NCI-H1694 treated with DMSO at 0.1 percent for 48 hours (cell line): ENCODE data around the gene SPART.
"Not testable (repeated sequence)": the region's sequence is repeated elsewhere in the genome, so short reads cannot be mapped to it uniquely, and the experiment has no call there.

Source experiments
- DNase-seq: peaks from one replicate; lab custom pipeline; 2025; lab: John Stamatoyannopoulos, UW

SPART gene

DNA sequence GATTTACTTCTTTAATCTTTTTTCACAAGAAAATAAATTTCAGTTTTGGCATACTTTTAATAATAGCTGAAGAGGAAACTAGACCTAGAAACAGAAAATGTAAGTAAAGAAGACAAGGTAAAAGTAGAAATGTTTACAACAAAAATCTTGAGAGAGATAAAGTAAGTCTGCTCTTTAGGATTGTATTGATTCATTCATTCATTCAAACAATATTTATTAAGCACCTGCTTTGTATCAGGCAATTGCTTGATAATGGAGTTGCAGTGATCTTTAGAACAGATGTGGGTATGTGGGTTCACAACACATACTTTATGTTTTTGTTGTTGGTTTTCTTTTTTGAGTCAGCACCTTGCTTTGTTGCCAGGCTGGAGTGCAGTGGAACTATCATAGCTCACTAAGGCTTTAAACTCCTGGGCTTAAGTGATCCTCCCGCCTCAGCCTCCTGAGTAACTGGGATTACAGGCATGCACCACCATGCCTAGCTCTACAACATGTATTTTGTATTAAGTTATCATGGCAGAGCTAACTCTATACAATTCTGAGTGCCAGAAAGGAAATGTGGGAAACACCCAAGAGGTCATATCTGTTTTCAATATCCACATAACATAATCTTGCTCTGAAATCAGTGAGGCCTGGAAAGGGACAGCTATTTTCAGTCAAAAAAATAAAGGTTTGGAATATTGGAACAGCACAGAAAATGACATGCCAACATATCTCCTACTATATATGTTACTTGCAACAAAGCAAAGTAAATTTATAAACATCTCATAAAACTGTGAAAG, 8.8 kb upstream of the SPART start:
- no peak for DNase-seq

DNA sequence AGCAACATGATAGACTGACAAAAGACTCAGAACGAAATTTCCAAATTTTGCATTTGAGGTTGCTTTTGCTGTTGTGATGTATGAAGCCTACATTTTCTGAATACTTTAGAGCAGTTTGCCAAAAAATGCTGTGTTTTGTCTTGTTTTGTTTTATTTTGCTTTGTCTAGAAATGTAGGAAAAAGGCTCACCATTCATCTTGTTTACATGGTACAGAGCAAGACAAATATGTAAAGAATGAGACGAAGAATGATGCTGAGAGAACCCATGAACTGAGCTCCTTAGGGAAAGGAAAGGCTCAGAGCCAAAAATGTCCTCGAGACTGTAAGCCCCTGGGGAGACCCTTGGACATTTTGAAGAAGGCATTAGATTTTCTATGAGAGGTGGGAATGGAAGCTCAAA, 6.8 kb upstream of the SPART start:
- DNase-seq, result no peak

DNA sequence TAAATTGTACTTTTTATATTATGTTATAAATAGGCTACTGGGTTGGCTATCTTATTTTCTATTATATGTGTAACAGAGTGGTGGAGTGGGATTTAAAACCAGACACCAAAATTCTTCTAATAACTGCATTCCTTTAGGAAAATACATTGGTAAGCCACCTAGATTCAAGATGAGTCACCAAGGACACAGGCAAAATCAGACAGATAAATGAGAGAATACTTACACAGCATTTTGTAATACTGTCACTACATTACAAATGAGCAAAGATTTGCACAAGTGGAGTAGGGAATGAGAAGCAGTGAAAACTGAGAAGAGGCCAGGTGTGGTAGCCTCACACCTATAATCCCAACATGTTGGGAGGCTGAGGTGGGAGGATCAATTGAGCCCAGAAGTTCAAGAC, 6.2 kb upstream of the SPART start:
- DNase-seq, result no peak

DNA sequence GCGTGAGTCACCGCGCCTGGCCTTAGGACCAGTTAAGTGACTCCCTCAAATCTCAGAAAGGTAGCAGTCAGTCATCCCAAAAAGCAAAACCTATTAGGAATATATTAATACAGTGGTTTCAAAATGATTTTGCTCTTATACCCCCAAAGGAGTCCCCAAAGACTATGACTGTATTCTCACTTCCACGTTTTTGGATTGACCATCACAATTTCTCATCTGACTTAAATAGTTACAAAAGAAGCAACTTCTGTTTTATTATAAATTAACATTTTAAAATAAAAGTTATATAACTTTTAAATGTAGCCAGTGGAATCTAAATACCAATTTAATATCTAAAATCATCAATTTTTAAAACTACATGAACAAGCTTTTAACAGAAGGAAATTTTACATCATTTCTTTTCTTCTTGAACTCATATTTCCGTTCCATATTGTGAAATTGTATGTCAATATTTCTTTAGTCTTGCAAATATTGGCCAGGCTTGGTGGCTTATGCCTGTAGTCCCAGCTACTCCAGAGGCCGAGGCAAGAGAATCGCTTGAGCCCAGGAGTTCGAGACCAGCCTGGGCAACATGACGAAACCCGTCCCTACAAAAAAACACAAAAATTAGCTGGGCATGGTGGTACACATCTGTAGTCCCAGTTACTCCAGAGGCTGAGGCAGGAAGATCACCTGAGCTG, 1.5 kb upstream of the SPART start:
- DNase-seq, result no peak

GRCh38 chr13:36345438-36346221, 564 bp downstream of the SPART start:
- DNase-seq, result no peak

- DNase-seq, result no peak
Observed at GRCh38 chr13:36344886-36345437, 1.2 kb downstream of the SPART start.

DNA sequence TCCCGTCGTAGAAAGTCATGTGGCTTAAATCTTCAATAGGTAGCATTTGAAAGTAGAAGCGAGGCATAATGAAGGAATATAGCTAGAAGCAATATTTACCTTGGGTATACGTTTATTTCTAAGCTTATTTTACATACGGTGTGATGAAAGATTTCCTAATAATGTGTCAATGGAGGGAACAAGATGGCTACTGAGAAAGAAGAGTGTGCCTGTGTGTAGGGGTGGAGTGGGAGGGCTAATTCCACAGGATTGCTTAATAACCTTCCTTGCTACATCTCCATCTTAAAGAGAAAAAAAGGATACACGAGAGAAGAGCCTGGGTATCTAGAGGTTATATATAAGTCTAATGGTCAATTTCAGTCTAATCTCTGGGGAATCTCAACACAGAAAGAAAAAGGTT, 2.0 kb downstream of the SPART start:
- DNase-seq, result no peak

DNA sequence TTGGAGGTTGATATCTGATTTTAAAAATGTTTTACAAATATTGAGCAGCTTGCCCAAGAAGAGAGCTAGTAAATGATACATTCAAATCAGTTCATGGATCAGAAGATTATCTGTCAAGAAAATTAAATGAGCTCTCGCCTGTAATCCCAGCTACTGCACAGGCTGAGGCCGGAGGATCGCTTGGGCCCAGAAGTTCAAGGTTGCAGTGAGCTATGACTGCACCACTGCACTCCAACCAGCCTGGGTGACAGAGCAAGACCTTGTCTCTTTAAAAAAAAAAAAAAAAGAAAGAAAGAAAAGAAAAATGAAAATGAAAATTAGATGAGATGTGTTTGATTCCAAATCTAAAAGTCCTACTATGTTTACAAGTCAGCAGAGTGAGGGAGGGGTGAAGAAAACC, 2.4 kb downstream of the SPART start:
- no peak for DNase-seq

GRCh38 chr13:36342715-36343114, 3.5 kb downstream of the SPART start:
- no peak for DNase-seq

GRCh38 chr13:36341718-36342117, 4.5 kb downstream of the SPART start:
- no peak for DNase-seq

DNA sequence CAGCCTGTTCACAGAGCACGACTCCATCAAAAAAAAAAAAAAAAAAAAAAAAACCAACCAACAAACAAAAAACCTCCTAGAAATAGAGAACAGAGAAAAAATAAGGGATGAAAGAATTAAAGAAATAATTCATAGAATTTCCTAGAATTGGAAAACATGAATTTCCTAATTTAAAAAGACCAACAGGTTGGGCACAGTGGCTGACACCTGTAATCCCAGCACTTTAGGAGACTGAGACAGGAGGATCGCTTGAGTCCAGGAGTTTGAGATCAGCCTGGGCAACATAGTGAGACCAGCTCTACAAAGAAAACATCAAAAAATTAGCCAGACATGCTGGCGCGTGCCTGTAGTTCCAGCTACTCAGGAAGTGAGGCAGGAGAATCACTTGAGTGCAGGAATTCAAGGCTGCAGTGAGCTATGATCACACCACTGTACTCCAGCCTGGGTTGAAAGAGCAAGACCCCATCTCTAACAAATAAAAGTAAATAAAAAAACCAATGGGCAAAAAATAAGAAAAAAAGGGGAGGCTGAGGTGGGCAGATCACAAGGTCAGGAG, 6.5 kb downstream of the SPART start:
- no peak for DNase-seq

- no peak for DNase-seq
Observed at GRCh38 chr13:36337938-36338641, 8.1 kb downstream of the SPART start.

GRCh38 chr13:36332986-36333385, 13.2 kb downstream of the SPART start:
- DNase-seq, result no peak

DNA sequence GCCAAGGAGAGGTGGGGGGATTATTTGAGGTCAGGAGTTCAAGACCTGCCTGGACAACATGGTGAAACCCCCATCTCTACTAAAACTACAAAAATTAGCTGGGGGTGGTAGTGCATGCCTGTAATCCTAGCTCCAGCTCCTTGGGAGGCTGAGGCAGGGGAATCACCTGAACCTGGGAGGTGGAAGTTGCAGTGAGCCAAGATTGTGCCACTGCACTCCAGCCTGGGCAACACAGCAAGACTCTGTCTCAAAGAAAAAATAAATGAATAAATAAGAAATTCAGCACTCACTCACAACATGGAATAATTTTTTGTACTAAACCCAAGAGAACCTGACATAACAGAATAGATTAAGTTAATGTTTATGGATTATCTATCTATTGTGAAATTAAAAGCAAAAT, 13.9 kb downstream of the SPART start:
- DNase-seq, result not testable (repeated sequence)

GRCh38 chr13:36331280-36331679, 14.9 kb downstream of the SPART start:
- DNase-seq, result no peak

DNA sequence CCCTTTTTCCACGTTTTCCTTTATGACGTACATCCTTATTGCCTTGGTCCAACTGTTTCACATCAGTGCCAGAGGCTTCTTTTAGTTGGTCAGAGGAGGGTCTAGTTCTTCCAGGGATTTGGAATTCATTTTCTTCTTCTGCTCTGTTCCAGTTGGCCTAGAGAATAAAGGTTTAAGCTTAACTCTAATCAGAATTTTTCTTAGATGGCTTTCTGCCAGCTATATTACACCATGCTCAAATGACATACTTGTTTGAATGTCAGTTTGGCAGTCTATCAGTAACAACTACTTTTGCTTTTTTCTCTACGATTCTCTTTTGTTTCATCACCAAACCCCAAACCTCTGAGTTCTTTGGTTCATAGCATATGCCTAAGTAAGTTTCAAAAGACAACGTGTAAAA, 16.8 kb downstream of the SPART start:
- no peak for DNase-seq

- no peak for DNase-seq
Observed at GRCh38 chr13:36328821-36329220, 17.4 kb downstream of the SPART start.

DNA sequence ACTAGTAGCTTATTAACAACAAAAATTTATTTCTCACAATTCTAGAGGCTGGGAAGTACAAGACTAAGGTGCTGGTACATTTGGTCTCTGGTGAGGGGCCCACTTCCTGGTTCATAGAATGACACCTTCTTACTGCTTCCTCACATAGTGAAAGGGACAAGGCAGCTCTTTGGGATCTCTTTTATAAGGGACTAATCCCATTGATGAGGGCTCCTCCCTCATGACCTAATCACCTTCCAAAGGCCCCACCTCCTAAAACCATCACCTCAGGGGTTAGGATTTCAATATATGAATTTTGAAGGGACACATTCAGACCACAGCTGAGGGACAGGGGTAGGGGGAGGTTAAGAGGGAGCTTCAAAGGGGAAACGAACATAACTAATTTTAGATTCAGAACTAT, 20.3 kb downstream of the SPART start:
- DNase-seq, result no peak

- DNase-seq, result not testable (repeated sequence)
Observed at GRCh38 chr13:36324881-36325280, 21.3 kb downstream of the SPART start.

- no peak for DNase-seq
Observed at GRCh38 chr13:36323951-36324566, 22.1 kb downstream of the SPART start.

DNA sequence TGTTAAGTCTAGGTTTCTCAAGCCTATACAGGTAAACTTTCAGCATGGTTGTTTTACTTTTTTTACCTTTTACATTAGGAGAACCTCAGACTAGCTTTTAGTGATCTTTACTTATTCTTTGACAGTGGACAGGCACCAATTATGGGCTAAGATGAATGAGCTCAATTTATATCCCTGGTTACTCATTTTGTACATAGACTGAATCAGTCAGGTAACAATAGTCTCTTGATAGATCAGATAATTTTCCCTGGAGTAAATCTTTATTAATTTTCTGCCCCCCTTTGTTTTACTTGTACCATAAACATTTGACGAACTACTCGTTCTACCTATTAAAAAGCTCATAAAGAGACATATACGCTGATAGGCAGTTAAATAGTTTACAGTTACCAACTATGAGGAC, 22.8 kb downstream of the SPART start:
- no peak for DNase-seq
